ENCODE results near the gene ASXL3. TPM values are rescaled to one million over a fixed set of nuclear protein-coding genes. Genes with fewer than 3 reads are reported as not detected.

Gene ASXL3
- total and polyA plus RNA-seq, 9 of the 15 experiments (the other 6 are each of a cell fraction or from before 2014, with no cell fraction given), result not detected

DNA sequence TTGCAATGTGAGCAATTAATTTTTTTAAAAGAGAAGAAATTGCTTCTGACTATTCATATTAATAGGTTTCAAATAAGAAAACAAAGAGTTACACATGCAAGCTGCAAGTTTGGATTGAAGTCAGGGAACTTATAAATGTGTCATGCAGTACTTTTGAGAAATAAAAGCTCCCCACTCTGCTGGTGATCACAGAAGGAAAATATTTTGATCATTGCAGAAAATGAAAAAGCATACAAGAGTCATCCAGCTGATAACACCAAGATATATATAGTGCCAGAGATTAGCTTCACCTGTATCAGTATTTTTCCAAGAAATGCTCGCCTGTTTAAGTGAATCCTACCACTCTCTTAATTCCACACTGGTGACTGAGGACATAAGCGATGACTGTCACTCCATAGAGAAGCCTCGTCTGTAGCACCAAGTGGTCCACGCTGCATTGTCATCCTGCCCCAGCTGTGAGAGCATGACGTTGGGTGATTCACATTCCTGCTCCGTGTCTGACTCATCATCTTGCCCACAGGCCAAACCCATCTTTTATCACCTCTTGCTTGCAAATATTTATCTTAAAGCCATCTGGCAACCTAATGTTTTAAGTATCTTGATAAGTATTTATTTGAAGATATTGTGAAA is 178.0 kb downstream of the ASXL3 start:
- no peak overlapping the region for H3K9ac ChIP-seq (ENCODE audit: insufficient read depth in 1 of 2, low read depth in 2 of 2, low read length in 2 of 2)
- H3K9me3 ChIP-seq (replicated peaks; ENCODE audit: control insufficient read depth, insufficient read depth, low read depth, low read length), result no peaks in the 10 kb centered on the region
- DNase-seq (ENCODE audit: extremely low read depth in 1 of 4, low spot score in 3 of 4) (no peak), ATAC-seq (no peak), FAIRE-seq (no peak)
- no peaks in the 10 kb centered on the region for H4K20me1 ChIP-seq (replicated peaks; ENCODE audit: control insufficient read depth, insufficient read depth, low read length)
- ChIA-PET CTCF (ENCODE audit: low intra/inter-chr PET ratio) (no interaction called here), POLR2A (no interaction called here)
- H3K27ac ChIP-seq (ENCODE audit: extremely low read depth, low read depth, low read length), result no peak overlapping the region
- no peaks in the 10 kb centered on the region for H3K27me3 ChIP-seq (ENCODE audit: control insufficient read depth in 2 of 2, insufficient read depth in 2 of 2, low read length in 2 of 2)
- intact Hi-C loops (cut with micrococcal nuclease) (no loop called here), in situ Hi-C loops (cut with MboI) (no loop called here)
- WGBS (ENCODE audit: insufficient coverage, low coverage, missing lambda C conversion rate), result 3% methylated on average over 6 of the region's 6 CpGs
- H3K9me1 ChIP-seq (ENCODE audit: control insufficient read depth, insufficient read depth, low read length), result no peaks in the 10 kb centered on the region
- TF ChIP-seq, protein P1, sequence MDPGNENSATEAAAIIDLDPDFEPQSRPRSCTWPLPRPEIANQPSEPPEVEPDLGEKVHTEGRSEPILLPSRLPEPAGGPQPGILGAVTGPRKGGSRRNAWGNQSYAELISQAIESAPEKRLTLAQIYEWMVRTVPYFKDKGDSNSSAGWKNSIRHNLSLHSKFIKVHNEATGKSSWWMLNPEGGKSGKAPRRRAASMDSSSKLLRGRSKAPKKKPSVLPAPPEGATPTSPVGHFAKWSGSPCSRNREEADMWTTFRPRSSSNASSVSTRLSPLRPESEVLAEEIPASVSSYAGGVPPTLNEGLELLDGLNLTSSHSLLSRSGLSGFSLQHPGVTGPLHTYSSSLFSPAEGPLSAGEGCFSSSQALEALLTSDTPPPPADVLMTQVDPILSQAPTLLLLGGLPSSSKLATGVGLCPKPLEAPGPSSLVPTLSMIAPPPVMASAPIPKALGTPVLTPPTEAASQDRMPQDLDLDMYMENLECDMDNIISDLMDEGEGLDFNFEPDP (CRISPR knock-in tag; IDR thresholded peaks at IDR 0.05), result no peak
- TF ChIP-seq NCOA1 (IDR thresholded peaks at IDR 0.05; ENCODE audit: low read depth) (no peak), PCBP1 (IDR thresholded peaks at IDR 0.05; ENCODE audit: low read depth, low read length, poor library complexity, severe bottlenecking) (no peak), GATAD2A (IDR thresholded peaks at IDR 0.05) (no peak), ZNF764 (CRISPR knock-in tag; IDR thresholded peaks at IDR 0.05; ENCODE audit: low read depth) (no peak), ZNF146 (CRISPR knock-in tag; IDR thresholded peaks at IDR 0.05; ENCODE audit: unreplicated experiment) (no peak), PRMT5 (CRISPR knock-in tag; IDR thresholded peaks at IDR 0.05) (no peak), JUN (IDR thresholded peaks at IDR 0.05; ENCODE audit: borderline replicate concordance, low read depth, low read length) (no peak), JUN (CRISPR knock-in tag; IDR thresholded peaks at IDR 0.05; ENCODE audit: borderline replicate concordance) (no peak), HIVEP1 (CRISPR knock-in tag; IDR thresholded peaks at IDR 0.05) (no peak), FIP1L1 (IDR thresholded peaks at IDR 0.05; ENCODE audit: low read depth, low read length, poor library complexity, severe bottlenecking) (no peak), RBM39 (optimal IDR thresholded peaks at IDR 0.05; ENCODE audit: low read depth, low read length) (no peak), TCF7 (IDR thresholded peaks at IDR 0.05; ENCODE audit: borderline replicate concordance) (no peak), GTF2F1 (IDR thresholded peaks at IDR 0.05; ENCODE audit: low read depth, low read length) (no peak), ZBTB8A (IDR thresholded peaks at IDR 0.05; ENCODE audit: partially characterized antibody) (no peak), TCF7L2 (IDR thresholded peaks at IDR 0.05; ENCODE audit: low read depth, low read length) (no peak)
- TF ChIP-seq, protein P2, sequence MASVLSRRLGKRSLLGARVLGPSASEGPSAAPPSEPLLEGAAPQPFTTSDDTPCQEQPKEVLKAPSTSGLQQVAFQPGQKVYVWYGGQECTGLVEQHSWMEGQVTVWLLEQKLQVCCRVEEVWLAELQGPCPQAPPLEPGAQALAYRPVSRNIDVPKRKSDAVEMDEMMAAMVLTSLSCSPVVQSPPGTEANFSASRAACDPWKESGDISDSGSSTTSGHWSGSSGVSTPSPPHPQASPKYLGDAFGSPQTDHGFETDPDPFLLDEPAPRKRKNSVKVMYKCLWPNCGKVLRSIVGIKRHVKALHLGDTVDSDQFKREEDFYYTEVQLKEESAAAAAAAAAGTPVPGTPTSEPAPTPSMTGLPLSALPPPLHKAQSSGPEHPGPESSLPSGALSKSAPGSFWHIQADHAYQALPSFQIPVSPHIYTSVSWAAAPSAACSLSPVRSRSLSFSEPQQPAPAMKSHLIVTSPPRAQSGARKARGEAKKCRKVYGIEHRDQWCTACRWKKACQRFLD (CRISPR knock-in tag; IDR thresholded peaks at IDR 0.05), result no peak
- H3K79me2 ChIP-seq (ENCODE audit: control insufficient read depth, insufficient read depth, low read length), result no peaks in the 10 kb centered on the region
- H3K4me2 ChIP-seq (ENCODE audit: insufficient read depth, low read length), result no peak overlapping the region
- H3K4me1 ChIP-seq (replicated peaks in 1 of 2; ENCODE audit: control insufficient read depth in 2 of 2, insufficient read depth in 2 of 2, low read length in 2 of 2), result no peaks in the 10 kb centered on the region
- no peaks in the 10 kb centered on the region for H3K36me3 ChIP-seq (ENCODE audit: control insufficient read depth, insufficient read depth, low read length)
- H2AFZ ChIP-seq (ENCODE audit: low read depth, low read length), result no peak overlapping the region
- no TSS peak for BruUV-seq (replicated peaks)
- no peak overlapping the region for H3K4me3 ChIP-seq

All from K562 (cell line).